Omental fat pad (tissue), 4 donors: Measurements from ENCODE around the gene PABPC4L. TPM values are rescaled to one million over a fixed set of nuclear protein-coding genes. Genes with fewer than 3 reads are reported as not detected.

ENCODE experiments used
- ATAC-seq: fragments of 150-250 bp; one replicate; pipeline ENCODE4 v1.9.1; 2016; ENCODE audit warnings: mild to moderate bottlenecking, moderate library complexity; ENCODE audit not compliant: low FRiP score
- DNase-seq: peaks from one replicate; pipeline ENCODE4 v3.0.0-alpha.2; 2019; ENCODE audit warnings: low spot score
- total RNA-seq, 4 donors: library from RNA; depleted of rRNA; stranded (reverse); fragments of >200 nt; gene quantifications; one replicate each; pipeline ENCODE4 v1.1.0, GENCODE V29; 2016
- TF ChIP-seq, protein P1 (sequence below), 3 donors: fragments of 450-650 bp; IDR thresholded peaks; one replicate each; pipeline ENCODE4 v1.5.1; 2016 to 2017; ENCODE audit warnings: antibody characterized with exemption in 3 of 3, mild to moderate bottlenecking in 3 of 3, moderate library complexity in 2 of 3

Gene PABPC4L
- total RNA-seq, 4 donors from 2014 or later, result 0.24 to 7.6 (median 0.95) TPM

DNA sequence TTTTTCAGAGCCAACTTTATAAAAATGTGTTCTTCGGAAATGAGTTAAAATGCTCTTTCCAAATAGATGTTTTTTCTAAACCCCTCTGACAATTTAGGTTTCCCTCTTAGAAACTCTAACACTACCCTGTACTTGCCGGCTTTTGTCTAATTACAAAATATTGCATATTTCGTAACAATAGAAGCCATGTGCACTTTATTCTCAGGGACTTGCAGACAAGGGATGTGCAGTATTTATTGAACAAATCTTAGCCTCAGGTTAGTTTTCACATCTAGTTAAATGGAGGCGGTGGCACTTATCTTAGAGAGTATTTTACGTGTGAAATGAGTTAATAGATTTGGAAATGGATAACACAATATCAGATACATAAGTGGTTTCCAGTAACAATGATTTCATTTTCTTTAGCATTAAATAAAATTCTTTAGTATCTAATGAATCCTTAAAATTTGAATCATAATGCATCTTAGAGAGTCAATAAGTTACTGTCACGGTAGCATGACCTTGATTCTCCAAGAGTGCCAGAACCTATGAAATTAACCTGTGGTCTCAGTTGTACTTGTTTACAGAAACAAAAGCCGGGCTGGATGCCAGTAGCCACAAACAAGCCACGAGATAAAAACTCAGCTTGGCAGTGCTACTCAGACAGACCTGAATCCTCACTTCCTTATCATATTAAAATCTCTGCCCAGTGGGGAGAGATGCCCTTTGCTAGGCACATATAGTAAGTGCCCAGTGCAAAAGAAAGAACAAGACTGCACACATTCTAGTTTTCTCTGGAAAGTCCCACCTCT is 772 bp upstream of the PABPC4L start:
- ATAC-seq, result no peak
- TF ChIP-seq, protein P1, sequence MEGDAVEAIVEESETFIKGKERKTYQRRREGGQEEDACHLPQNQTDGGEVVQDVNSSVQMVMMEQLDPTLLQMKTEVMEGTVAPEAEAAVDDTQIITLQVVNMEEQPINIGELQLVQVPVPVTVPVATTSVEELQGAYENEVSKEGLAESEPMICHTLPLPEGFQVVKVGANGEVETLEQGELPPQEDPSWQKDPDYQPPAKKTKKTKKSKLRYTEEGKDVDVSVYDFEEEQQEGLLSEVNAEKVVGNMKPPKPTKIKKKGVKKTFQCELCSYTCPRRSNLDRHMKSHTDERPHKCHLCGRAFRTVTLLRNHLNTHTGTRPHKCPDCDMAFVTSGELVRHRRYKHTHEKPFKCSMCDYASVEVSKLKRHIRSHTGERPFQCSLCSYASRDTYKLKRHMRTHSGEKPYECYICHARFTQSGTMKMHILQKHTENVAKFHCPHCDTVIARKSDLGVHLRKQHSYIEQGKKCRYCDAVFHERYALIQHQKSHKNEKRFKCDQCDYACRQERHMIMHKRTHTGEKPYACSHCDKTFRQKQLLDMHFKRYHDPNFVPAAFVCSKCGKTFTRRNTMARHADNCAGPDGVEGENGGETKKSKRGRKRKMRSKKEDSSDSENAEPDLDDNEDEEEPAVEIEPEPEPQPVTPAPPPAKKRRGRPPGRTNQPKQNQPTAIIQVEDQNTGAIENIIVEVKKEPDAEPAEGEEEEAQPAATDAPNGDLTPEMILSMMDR (IDR thresholded peaks at IDR 0.05), result no peak

DNA sequence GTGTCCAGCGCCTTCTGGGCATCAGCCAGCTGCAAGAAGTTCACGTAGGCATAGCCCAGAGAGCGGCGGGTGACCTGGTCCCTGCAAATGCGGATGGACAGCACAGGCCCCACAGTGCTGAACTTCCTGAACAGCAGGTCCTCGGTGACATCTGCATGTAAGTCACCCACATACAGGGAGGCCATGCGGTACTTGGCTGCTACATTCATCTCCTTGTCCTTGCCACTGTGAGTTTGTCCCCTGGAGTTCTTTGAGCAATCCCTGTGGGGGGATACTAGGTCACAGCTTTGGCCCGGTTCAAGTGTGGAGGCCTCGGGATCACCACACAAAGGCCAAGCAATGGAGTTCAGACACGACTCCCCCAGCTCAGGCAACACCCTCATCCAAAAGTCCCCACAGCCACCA is 776 bp downstream of the PABPC4L start:
- TF ChIP-seq, protein P1 (IDR thresholded peaks at IDR 0.05), result no peak
- ATAC-seq, result no peak
- DNase-seq, result no peak

More for the DNA sequence above, 772 bp upstream of the PABPC4L start:
- no peak for DNase-seq

DNA sequence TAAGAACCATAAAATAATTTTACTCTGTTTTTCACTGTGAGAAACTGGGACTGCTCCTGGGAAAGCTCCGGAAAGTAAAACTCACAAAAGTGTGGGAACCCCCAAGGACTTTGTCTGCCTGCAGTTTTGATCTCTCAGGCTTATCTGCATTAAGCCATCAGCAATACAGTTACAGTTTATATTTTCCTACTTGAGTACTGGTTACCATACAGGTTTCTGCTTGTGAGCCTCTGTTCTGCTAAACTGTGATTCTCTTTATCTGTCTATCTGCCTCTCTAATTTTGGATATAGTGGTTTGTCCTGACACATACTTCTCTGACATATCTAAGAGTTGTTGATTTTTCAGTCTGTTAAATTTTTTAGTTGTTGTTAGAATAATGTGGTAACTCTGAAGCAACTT is 11.6 kb downstream of the PABPC4L start:
- ATAC-seq, result no peak
- no peak for DNase-seq
- TF ChIP-seq, protein P1 (IDR thresholded peaks at IDR 0.05), result no peak

GRCh38 chr4:134189480-134189879 is 12.1 kb downstream of the PABPC4L start:
- DNase-seq (no peak), ATAC-seq (no peak)
- TF ChIP-seq, protein P1 (IDR thresholded peaks at IDR 0.05), result no peak

- no peak for ATAC-seq
- TF ChIP-seq, protein P1 (IDR thresholded peaks at IDR 0.05), result no peak
These were observed 22.9 kb downstream of the PABPC4L start for GRCh38 chr4:134178706-134179105.

GRCh38 chr4:134174271-134174670 is 27.3 kb downstream of the PABPC4L start:
- no peak for DNase-seq
- TF ChIP-seq, protein P1 (IDR thresholded peaks at IDR 0.05), result no peak
- ATAC-seq, result no peak

More at GRCh38 chr4:134178706-134179105, 22.9 kb downstream of the PABPC4L start:
- DNase-seq, result no peak

GRCh38 chr4:134160211-134160610 is 41.4 kb downstream of the PABPC4L start:
- TF ChIP-seq, protein P1 (IDR thresholded peaks at IDR 0.05), result no peak
- no peak for ATAC-seq
- no peak for DNase-seq
